Lower leg skin (tissue), 3 donors: ENCODE data around the gene RIC8A.

Source experiments
- POLR2A ChIP-seq, 2 donors: fragments of 450-650 bp; IDR thresholded peaks; one replicate each; pipeline ENCODE4 v1.6.1; 2016 to 2017; ENCODE audit warnings: antibody characterized with exemption in 2 of 2, mild to moderate bottlenecking in 1 of 2, moderate library complexity in 1 of 2
- TF ChIP-seq, protein P1 (sequence below), 3 donors: fragments of 450-650 bp; IDR thresholded peaks; one replicate each; pipeline ENCODE4 v1.5.1; 2016; ENCODE audit warnings: antibody characterized with exemption in 3 of 3, mild to moderate bottlenecking in 3 of 3, moderate library complexity in 2 of 3

DNA sequence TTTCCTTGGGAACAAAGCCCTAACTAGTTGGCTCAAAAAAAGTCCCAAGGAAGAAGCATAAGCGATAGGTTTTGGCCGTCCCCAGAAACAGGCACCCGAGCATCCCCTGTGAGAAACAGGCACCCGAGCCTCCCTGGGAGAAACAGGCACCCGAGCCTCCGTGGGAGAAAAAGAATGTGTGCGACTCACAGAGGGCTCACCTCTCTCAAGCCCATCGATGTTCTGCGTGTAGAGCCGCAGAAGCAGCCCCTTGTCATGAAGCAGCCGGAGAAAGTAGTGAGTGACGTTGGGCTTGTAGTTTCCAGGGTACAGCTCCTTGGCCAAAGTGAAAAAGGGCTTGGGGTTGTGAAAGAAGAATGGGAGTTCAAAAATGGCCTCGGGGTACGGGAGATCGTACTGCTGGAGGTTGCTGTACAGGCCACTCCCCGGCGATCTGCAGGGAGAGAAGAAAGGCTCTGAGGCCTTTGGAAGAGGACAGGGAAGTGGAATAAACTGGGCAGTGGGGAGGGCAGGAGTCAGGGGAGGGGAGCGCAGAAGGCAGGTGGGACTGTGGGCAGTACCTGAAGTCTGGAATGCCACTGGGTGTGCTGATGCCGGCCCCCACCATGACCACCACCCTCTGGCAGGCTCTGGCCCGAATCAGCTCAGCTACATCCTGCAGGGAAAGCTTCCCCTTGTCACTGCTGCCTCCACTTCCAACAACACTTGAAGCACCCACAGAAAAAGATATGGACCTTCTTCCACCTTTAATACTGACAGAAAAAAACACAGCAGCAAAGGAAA lies 25.5 kb downstream of the RIC8A start:
- TF ChIP-seq, protein P1, sequence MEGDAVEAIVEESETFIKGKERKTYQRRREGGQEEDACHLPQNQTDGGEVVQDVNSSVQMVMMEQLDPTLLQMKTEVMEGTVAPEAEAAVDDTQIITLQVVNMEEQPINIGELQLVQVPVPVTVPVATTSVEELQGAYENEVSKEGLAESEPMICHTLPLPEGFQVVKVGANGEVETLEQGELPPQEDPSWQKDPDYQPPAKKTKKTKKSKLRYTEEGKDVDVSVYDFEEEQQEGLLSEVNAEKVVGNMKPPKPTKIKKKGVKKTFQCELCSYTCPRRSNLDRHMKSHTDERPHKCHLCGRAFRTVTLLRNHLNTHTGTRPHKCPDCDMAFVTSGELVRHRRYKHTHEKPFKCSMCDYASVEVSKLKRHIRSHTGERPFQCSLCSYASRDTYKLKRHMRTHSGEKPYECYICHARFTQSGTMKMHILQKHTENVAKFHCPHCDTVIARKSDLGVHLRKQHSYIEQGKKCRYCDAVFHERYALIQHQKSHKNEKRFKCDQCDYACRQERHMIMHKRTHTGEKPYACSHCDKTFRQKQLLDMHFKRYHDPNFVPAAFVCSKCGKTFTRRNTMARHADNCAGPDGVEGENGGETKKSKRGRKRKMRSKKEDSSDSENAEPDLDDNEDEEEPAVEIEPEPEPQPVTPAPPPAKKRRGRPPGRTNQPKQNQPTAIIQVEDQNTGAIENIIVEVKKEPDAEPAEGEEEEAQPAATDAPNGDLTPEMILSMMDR (IDR thresholded peaks at IDR 0.05) = no peak
- no peak for TF ChIP-seq POLR2A (IDR thresholded peaks at IDR 0.05)
